NCI-H1048 (cell line): ENCODE data around the gene SPEF2.

Experiments
- DNase-seq: peaks from one replicate; lab custom pipeline; 2025; lab: John Stamatoyannopoulos, UW

SPEF2 gene

GRCh38 chr5:35707659-35708058 is 90.0 kb downstream of the SPEF2 start:
- DNase-seq = no peak

GRCh38 chr5:35709688-35710087 is 92.0 kb downstream of the SPEF2 start:
- no peak for DNase-seq

DNA sequence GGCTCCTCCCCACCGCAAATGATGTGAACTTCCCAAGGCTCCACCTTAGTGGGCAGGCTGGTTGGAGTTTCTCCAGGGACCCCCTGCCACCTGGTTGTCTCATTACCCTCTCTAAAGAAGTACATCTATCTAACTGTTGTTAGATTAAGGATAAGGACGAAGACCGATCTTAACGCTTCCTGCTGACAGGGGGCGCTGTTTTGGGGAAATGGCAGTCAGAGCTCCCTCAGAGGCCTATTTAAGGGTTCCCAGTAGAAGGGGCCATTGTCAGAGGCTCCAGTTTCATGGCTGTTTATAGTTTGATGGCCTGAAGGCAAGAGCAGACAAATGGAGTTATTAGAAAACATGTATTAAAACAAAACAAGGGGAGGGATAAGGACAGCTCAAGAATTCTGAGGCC is 100.1 kb downstream of the SPEF2 start:
- DNase-seq = no peak

- DNase-seq = no peak
These were observed 118.1 kb downstream of the SPEF2 start for GRCh38 chr5:35735718-35736117.

DNA sequence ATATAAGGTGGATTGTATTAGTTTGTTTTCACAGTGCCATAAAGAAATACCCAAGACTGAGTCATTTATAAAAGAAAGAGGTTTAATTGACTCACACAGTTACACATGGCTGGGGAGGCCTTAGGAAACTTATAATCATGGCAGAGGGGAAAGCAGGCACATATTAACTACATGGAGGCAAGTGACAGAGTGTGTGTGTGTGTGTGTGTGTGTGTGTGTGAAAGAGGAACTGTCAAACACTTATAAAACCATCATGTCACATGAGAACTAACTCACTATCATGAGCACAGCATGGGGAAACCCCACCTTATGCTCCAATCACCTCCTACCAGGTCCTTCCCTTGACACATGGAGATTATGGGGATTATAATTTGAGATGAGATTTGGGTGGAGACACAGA is 118.6 kb downstream of the SPEF2 start:
- DNase-seq = no peak

DNA sequence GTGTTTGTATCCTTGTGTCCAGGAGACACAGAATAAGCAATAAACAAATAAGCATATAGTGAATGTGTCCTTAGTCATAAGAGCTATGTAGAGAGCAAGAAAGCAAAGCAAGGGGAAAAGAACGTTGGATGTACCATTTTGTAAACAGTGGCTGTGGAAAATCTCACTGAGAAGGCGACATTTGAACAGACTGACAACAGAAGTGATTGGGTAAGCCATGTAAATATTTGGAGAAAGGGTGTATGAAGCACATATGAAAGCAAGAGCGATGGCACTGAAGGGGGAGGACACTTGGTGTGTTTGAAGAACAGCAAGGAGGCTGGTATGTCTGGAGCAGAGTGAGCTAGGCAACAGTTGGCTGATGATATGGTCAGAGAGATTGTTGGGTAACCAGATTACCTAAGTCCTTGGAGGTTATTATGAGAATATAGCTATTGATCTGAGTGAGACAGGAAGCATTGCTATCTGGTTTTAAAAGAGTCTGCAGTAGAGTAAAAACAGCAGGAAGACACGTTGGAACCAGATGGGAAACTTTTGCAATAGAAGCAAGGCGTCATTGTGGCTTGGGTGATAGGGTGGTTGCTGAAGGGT is 123.6 kb downstream of the SPEF2 start:
- DNase-seq = no peak

DNA sequence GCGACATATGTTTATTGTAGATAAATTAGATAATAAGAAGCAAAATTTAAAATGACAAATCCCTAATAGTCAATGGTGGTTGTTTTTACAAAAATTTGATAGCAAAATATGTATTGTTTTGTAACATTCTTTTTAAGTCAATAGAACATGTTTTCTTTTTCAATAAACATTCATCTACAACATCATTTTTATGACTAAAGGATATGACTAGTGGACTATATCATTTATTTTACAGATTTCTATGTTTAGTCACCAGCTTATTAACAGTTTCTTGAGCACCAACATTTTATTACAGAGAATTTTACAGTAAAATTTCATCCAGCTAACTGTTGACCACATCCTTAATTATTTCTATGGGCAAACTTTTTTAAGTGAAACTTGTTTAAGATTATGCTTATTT is 124.3 kb downstream of the SPEF2 start:
- DNase-seq = no peak

- no peak for DNase-seq
These were observed 126.0 kb downstream of the SPEF2 start for GRCh38 chr5:35743644-35744043.

- no peak for DNase-seq
These were observed 127.5 kb downstream of the SPEF2 start for GRCh38 chr5:35745193-35745592.

DNA sequence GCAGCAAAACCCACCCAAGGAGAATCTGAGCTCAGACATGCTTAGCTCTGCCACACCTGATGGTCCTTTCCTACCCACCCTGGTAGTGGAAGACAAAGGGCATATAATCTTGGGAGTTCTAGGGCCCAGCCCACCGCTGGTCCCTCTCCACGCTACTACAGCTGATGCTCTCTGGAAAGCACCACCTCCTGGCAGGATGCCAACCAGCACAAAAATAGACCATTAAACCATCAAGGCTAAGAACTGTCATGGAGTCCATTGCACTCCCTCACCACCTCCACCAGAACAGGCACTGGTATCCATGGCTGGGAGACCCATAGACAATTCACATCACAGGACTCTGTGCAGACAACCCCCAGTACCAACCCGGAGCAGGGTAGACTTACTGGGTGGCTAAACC is 128.0 kb downstream of the SPEF2 start:
- no peak for DNase-seq

GRCh38 chr5:35752012-35752411 is 134.3 kb downstream of the SPEF2 start:
- DNase-seq = no peak

GRCh38 chr5:35753500-35753899 is 135.8 kb downstream of the SPEF2 start:
- DNase-seq = no peak

GRCh38 chr5:35754481-35754880 is 136.8 kb downstream of the SPEF2 start:
- DNase-seq = no peak

GRCh38 chr5:35755966-35756365 is 138.3 kb downstream of the SPEF2 start:
- no peak for DNase-seq

- no peak for DNase-seq
These were observed 140.6 kb downstream of the SPEF2 start for GRCh38 chr5:35758151-35758724.

DNA sequence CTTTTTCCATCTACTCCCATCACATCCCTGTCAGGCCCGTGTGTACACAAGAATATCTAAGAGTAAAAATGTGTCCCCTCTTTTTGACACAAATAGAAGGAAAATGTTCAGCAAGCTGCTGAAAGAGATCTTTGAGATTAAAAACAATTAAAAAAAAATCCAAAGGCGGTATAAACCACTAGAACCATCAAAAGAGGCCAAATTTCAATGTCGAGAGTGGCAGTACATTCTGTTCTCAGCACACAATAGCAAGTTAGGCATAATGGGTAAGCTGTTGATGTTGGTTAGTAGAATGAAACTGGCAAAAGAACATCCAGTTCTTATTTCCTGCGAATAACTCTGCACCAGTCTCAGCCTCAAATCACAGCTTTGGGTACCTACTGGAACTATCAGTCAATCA is 143.9 kb downstream of the SPEF2 start:
- no peak for DNase-seq

- DNase-seq = no peak
These were observed 144.7 kb downstream of the SPEF2 start for GRCh38 chr5:35762368-35762767.

DNA sequence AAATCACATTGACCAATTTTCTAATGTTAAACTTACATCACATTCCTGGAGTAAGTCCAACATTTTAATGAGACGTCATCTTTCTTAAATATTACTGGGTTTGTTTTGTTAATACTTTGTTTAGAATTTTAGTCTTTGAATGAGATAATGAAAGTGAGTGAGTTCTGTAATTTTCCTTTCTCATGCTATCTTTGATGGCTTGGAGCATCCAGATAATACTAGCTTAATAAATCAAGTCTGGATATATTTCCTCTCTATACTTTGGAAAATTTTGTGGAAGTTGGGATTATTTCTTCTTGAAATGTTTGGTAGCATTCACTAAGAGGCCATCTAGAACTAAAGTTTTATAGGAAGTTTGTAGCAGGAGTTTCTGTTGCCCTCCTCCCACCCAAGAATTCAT is 148.3 kb downstream of the SPEF2 start:
- no peak for DNase-seq

DNA sequence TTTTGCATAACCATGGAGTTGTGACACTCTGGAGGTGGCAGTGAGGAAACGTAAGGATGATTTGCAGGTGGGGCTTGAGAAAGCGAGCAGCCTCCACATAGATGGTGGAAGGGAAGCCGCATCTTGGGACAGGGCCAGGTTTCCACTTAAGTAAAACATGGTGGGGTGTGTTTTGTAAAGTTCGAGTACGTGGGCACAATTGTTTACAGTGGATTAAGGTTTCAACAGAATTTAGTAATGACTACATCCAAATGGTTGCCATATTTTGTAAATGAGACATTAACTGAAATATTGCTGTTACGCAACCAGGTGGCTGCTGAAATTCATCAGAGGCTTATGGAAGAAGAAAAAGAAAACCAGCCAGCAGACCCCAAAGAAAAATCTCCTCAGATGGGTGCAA is 153.6 kb downstream of the SPEF2 start:
- DNase-seq = no peak

GRCh38 chr5:35771839-35772238 is 154.2 kb downstream of the SPEF2 start:
- DNase-seq = no peak

GRCh38 chr5:35773967-35774366 is 156.3 kb downstream of the SPEF2 start:
- DNase-seq = no peak

DNA sequence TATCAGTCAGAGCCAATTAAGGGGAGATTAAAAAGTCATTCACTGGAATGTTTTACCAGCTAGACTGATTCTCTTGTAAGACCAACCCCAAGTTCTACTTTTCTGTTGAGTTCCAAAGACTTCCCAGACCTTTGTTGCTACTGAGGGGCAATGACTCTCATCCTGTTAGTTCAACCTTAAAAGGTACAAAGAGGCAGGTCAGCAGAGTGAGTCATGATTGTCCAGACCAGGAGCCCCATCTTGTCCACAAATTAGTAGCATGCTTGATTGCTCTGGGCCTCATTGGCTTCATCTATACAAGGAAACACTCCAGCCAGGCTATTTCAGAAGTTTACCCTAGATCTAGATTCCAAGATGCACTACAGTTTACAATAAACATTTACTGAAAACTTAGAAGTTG is 159.1 kb downstream of the SPEF2 start:
- no peak for DNase-seq

DNA sequence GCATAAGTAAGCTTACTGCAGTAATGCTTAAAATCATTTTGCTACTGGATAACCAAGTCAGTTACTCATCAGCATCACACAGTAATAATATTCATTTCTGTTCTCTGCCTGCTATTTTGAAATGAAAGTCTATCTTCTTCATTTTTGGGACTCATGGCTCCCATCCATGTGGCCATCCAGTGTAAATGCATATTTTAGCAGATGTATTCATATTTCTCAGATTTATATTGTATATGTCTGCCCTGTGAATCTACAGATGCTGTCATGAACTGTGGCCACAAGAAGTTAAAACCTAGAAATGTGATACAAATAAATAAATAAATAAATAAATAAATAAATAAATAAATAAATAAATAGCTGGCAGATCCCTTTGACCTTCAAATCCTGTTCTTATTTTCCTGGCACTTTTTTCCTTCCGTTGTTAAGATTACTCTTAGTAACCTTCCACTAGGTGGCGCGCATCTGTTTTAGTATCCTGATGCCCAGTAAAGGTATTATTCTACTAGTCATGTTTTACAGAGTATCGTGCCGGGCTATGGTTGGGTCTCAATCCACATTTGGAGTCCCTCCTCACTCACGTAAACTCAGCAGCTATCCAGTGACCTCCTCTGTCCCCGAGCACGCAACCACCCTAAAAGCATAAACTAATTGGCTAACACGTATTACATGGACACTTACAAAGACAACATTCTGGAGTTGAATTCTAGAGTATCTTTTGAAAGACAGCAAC is 159.9 kb downstream of the SPEF2 start:
- peak; percentile 54 for DNase-seq
